Epithelial cell of proximal tubule (primary cell): ENCODE measurements around the gene PNLIPRP1. TPM values are rescaled to one million over a fixed set of nuclear protein-coding genes. Genes with fewer than 3 reads are reported as not detected.

ENCODE experiments used
- DNase-seq: peaks from one replicate; pipeline ENCODE4 v3.0.0-alpha.2; 2011; ENCODE audit warnings: low read depth
- H3K4me3 ChIP-seq: 2 replicates; pipeline ENCODE4 v1.5.1; 2011; ENCODE audit warnings: low read depth, mild to moderate bottlenecking, low read length
- total RNA-seq: library from RNA; depleted of rRNA; stranded (reverse); fragments of >200 nt; gene quantifications from 2 replicates; pipeline ENCODE4 v1.2.3, GENCODE V29; 2015
- TF ChIP-seq, protein P1 (sequence below): conservative IDR thresholded peaks from 2 replicates; pipeline ENCODE4 v1.5.1; 2012; ENCODE audit warnings: low read depth, mild to moderate bottlenecking, low read length

Gene PNLIPRP1
- total RNA-seq, 1 donor from 2014 or later: not detected

DNA sequence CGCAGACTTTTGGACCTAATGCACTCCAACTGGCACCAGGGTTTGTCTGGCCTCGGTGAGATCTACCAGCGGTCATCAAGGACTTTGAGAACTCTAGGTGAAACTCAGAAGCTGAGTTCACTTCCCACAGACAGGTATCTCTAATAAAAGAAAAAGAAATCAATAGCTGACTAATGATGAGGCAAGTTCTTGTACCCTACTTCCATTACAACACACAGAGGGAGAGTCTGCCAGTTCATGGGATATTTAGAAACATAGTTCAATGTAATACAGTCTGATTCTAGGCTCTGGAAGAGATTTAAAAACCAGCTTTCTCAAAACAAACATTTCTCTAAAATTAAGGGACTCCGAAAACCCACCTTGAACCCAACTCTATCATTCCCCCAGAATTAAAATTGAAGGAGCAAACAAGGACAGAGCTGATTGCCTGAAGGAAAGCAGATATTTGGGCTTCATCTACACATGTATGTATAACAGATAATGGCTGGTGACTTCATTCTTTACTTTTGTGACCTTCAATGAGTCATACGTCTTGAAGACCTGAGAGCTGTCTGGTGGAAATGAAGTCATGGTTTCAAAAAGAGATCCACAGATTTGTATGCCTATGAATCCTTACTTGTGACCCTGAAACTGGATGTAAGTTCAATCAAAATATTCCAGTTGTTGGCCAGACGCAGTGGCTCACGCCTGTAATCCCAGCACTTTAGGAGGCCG, 2.7 kb upstream of the PNLIPRP1 start:
- no peak overlapping the region for H3K4me3 ChIP-seq
- DNase-seq: no peak
- TF ChIP-seq, protein P1, sequence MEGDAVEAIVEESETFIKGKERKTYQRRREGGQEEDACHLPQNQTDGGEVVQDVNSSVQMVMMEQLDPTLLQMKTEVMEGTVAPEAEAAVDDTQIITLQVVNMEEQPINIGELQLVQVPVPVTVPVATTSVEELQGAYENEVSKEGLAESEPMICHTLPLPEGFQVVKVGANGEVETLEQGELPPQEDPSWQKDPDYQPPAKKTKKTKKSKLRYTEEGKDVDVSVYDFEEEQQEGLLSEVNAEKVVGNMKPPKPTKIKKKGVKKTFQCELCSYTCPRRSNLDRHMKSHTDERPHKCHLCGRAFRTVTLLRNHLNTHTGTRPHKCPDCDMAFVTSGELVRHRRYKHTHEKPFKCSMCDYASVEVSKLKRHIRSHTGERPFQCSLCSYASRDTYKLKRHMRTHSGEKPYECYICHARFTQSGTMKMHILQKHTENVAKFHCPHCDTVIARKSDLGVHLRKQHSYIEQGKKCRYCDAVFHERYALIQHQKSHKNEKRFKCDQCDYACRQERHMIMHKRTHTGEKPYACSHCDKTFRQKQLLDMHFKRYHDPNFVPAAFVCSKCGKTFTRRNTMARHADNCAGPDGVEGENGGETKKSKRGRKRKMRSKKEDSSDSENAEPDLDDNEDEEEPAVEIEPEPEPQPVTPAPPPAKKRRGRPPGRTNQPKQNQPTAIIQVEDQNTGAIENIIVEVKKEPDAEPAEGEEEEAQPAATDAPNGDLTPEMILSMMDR: no peak

- no peak for DNase-seq
- TF ChIP-seq, protein P1: no peak
- H3K4me3 ChIP-seq: no peak overlapping the region
Observed at GRCh38 chr10:116588995-116589394, 1.8 kb upstream of the PNLIPRP1 start.

GRCh38 chr10:116589926-116590325, 833 bp upstream of the PNLIPRP1 start:
- no peak overlapping the region for H3K4me3 ChIP-seq
- no peak for DNase-seq
- TF ChIP-seq, protein P1: no peak

DNA sequence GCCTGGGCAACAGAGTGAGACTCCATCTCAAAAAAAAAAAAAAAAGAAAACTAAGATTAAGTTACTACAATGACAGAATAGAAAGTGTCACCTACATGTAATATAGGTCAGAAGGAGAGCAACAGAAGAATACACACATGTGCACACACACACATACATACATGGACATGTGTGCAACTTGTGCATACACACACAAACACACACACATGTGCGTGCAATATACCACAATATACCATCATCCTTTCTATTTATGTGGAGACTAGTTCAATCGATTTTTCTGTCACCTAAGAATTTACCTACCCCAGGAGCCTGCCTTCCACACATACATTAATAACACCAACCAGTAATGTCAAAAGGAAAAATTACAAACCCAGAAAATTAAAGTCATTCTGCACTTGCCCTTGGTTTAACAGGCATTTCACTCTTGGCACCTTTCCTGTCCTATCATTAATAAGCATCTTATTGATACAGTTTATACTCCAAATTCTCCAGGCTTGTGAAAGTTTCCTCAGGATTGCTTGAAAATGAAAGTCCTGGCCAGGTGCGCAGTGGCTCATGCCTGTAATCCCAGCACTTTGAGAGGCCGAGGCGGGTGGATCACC, 2.5 kb downstream of the PNLIPRP1 start:
- TF ChIP-seq, protein P1: no peak
- DNase-seq: no peak

DNA sequence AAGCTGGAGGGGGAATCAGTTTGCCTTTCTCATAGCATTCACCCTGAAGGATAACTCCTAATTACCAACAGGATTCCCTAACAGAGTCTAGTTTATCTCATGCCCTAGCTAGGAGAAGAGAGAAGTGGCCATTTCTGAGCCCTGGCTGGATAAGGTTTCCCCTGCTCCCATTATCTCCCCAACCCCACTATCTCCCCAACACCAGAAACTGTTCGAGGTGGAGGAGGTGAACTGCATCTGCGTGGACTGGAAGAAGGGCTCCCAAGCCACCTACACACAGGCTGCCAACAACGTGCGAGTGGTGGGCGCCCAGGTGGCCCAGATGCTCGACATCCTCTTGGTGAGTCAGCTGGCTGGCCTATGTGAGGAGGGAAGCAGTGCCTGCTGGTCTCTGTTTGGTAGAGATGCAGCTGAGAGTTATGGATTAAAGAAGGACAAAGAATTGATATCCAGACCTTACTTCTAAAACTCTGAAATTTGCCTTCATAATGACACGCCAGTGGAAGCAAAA, 3.8 kb downstream of the PNLIPRP1 start:
- H3K4me3 ChIP-seq: no peak overlapping the region
- TF ChIP-seq, protein P1: no peak
- DNase-seq: no peak

More for the DNA sequence above, 2.5 kb downstream of the PNLIPRP1 start:
- H3K4me3 ChIP-seq: no peak overlapping the region

DNA sequence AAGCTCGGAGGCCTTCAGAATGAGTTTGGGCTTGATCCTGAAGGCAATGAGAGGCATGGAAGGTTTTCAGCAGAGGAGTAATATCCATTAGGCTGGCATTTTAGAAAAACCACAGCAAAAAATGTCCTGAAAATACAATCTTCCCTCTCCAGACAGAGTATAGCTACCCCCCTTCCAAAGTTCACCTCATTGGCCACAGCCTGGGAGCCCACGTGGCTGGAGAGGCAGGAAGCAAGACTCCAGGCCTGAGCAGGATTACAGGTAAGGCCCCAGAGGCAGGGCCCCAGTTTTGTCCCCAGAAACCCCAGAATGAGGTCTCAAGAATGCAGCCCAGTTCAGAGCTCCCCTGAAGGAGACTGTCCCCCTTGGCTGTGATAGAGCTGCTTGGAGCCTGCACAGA, 5.3 kb downstream of the PNLIPRP1 start:
- TF ChIP-seq, protein P1: no peak
- no peak overlapping the region for H3K4me3 ChIP-seq
- no peak for DNase-seq
